Measurements from ENCODE around the gene EPN2.

The EPN2 gene

DNA sequence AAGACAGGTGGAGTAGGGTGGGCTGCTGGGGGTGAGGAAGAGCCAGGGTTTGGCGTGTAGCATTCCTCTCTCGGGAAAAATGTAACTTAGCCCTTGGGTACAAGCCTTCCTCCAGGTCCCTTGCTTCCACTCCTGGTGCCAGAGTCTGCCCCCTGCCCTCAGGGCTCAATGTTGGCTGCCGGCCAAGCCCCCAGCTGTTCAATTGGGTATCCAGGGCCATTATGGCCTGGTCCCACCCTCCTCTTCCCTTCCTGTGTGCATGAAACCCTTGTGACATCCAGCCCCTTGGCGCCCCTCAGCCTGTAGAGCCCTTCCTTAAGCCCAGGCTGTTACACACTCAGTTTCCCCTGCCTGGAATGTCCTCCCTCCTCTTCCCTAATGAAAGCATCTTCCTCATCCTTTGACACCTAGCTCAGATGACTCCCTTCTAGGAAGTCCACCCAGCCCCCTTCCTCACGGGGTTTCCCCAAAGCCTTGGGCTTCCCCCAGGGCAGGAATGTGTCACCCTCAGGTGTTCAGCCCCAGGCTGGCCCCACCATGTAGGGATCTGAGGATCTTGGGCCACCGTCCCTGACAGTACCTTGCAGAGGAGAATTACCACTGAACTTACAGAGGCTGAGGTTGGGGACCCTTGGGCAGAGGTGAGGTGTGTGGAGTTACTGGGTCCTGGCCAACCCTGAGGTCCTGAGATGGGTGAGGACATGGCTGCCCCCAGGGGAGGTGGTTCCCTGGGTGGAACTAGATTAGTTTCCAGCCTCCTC is 95.4 kb downstream of the EPN2 start:
- no peak for DNase-seq

DNA sequence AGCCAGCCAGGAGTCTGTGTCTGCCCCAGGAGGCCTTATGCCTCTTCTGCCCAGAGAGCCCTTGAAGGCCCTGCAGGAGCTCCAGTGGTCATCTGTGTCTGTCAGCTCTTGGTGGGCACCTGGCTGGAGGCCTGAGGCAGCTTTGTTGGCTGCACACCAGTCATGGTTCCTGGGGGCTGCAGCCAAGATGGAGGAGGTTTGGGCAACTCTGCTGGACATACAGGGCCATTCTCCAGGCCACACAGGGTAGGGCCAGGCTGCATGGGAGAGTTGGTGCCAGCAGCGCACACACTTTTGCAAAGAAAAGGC is 95.9 kb downstream of the EPN2 start:
- no peak for DNase-seq

DNA sequence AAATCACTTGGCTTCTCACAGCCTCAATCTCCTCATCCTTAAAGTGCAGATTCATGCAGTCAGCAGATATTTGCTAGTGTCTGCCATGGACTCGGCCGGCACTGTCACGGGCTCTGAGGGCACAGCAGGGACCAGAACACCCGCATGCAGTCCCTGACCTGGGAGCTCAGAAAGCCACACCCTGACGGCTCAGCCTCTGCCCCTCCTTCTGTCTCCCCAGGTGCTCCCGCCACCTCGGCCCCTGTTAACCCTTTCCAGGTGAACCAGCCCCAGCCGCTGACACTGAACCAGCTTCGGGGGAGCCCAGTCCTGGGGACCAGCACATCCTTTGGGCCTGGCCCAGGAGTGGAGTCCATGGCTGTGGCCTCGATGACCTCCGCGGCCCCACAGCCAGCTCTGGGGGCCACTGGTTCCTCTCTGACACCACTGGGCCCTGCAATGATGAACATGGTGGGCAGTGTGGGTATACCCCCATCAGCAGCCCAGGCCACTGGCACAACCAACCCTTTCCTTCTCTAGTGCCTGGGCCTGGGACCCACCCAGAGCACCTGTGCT is 96.6 kb downstream of the EPN2 start:
- no peak for DNase-seq

DNA sequence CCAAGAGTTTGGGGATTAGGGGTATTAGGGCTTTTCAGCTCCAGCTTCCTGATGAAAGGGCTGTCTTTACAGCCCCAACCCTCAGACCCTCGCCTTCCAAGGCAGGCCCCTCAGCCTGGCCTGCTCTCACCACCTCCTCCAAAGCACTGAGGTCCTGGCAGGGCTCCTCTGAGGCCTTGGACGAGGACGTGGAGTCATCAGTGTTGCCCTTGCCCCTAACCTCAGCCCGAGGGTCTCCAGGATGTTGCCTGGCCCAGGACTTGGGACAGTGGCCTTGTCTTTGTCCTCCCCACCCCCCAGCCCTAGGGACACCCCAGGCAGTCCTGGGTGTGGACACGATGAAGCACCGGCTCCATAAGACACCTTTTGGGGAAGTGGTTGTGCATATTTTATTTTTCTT is 97.2 kb downstream of the EPN2 start:
- DNase-seq, result no peak

DNA sequence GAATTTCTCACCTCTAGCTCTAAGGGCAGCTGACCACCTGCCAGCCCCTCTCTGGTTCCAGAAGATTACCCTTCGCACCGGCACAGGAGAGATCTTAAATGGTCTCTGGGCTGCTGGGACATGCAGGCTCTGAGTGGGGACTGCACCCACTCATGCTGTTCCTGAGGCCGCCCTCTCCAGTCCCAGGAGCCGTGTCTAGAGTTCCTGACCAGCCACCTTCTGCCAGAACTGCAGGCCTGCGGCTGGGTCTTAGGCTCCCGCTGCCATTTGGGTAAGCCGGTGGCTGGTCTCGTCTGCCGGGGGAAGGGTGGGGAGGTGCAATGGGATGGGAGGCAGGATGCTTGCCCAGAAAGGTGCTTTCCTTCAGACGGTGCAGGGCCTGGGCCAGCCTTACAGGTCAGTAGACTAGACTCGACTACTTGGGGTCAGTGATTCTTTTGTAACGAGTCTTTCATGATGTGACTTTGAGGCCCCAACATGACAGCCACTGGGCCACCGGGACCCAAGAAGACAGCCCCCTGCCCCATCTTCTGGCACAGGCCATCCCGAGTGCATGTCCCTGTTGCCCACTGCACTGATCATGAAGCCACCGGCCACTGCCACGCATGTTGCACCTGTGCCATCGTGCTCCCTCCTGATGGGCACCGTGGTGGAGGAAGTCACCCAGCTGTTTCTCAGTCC is 98.9 kb downstream of the EPN2 start:
- DNase-seq, result no peak

DNA sequence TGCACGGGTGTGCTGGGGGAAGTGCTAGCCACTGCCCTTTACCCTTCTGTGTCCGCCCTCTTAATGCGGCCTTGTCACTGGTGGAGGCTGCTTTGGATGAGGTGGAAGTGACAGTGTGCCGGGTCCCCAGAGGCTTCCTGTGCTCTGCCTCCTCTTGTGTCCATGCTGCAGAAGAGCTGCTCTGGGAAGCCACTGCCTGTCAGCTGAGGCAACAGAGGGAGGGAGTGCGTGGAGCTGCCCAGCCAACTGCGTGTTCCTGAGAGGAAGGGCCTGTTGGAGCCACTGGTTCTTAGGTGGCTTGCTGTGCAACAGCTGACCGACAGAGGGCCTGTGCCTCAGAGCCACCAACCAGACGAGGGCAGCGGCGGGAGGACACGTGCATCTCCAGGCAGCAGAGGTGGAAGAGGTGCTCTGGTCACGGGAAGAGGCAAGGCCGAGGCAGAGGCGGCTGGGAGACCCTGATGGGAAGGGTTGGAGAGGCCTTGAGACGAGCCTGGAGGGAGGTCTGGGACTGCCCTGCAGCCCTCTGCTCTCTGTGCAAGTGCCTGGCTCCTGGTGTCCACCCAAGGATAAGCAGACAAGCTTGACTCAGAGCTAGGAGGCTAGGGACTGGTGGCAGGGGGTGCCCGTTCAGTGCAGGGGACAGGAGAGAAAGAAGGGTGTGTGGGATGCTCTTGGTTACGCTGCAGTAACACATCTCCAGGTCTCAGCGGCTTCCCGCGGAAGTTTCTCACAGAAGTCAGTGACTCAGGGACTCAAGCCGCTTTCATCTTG is 100.0 kb downstream of the EPN2 start:
- no peak for DNase-seq

DNA sequence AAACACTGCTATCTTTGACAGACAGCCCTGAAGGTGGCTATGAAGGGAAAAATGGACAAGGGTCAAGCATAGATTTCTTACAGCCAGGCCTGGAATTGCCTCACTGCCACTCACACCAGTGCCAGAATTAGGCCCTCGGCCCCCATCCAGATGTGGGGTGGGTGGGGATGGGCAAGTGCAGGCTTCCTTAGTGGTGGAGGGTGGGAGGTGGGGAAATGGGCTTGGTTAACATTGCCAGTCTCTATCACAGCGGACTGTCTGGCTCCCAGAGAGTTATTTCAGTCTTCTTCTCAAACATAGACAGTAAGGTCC is 100.5 kb downstream of the EPN2 start:
- no peak for DNase-seq

DNA sequence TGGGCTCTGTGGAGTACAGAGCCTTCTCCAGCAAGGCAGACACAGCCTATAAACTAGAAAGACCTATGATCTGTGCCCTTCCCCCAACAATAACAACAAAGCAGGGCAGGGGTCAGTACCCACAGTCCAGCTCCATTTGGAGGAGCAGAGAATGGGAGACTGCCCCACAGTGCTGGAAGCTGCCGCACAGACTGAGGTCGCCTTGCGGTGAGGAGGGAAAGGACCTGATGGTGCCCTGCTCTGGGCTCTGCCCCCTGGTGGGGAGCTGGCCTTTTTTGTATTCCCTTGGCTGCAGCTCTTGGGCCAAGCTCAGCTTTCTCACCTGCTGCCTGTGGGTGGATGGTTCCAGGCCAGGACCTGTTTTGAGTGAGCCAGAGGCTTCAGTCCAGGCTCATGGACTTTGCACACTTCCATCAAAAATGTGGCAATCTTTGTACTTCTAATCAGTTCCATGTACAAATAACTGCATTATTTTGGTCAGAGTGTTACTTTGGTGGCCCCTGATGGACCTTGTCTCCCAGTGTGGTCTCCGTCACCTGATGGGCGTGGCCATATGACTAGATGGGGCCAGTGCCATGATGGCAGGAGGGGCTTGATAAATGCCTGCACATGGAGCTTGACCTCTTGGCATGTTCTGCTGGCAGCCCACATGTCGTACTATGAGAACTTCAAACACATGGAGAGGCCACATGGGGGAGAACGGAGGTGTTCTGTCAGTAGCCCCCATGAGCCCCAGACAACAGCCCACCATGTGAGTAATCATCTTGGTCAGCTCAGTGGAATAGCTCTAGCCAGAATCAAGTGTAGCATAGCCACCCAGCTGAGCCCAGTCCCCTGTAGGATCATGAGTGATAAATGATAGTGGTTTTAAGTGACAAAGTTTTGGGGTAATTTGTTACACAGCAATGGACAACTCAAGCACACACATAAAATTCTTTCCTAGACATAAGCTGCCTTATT is 101.1 kb downstream of the EPN2 start:
- DNase-seq, result peak; percentile 59 to 65

DNA sequence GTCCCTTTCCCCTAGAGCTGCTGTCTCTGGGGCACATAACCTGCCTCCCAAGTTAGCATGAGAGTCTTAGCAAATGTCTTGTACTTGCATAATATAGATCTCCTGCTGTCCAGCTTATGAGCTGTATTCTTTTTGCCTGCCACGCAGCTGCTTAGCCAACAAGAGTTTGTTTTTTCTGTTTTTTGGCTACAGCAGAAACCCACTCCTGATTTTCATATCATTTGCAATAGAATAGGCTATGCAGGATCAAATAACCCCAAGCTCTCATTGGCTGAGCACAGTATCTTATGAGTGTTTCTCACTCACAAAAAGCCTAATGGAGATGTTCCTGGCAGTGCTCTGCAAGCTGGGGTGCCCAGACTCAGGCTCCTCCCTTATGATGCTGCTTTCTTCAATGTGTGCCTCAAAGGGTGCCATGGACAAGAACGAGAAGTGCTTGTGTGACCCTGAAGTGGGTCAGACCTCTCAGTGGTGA is 102.2 kb downstream of the EPN2 start:
- DNase-seq, result no peak

DNA sequence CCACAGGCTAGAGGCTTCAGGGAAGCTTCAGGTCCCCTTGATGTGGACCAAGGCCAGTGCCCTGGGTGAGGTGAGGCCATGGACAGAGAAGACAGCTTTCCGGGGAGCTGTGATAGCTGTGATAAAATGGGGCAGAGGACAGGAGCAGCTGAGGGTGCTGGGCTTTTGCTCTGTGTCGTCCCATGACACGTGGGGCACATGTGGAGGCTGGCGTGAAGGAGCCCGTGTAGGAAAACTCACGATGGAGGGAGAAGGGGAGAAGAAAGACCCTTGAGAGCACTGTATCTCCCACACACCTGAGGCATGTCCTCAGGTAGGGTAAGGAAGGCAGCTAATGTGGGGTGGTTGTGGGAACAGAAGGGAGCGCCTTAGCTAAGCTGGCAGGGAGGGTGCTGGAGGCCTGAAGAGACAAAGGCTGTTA is 104.1 kb downstream of the EPN2 start:
- DNase-seq, result no peak

DNA sequence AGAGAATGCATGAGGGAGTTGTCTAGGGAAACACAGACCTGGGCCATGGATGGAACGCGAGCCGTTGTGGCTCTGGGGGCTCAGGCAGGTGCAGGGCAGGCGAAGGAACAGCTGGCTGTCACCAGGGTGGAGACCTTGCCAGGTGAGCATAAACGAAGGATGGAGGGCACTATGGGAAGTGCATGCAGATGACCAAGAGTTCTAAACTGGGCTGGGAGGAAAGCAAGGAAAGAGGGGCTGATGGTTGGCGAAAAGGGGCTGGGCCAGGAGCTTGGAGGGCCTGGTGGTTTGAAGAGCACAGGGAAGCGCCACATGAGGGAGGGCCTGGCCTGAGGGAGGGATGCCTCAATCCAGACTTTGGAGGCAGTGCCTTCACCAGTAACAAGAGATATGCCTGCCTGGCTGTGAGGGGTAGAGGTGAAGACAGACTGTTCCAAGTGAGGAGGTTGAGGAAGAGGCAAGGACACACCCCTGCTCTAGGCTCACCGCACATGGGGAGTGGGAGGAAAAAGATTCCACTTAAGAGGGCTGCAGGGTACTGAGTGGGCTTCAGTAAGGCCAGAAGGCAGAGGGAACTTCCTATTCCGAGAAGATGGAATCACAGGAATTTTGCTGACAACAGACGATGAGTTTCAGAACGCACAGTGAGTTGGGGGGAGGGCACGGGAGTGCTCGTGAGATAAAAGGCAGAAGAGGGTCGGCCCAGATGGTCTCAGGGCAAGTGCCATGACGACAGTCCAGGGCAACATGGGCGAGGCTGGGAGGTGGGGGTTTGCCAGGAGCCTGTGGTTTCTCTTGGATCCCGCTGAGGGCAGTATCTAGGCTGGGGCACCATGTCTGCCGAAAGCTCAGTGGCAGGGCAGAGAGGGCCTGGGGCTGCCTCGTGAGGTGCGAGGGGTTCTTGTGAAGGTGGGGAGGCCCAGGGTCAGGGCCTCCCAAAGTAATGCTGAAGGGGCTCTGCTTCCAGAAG is 104.8 kb downstream of the EPN2 start:
- DNase-seq, result no peak

DNA sequence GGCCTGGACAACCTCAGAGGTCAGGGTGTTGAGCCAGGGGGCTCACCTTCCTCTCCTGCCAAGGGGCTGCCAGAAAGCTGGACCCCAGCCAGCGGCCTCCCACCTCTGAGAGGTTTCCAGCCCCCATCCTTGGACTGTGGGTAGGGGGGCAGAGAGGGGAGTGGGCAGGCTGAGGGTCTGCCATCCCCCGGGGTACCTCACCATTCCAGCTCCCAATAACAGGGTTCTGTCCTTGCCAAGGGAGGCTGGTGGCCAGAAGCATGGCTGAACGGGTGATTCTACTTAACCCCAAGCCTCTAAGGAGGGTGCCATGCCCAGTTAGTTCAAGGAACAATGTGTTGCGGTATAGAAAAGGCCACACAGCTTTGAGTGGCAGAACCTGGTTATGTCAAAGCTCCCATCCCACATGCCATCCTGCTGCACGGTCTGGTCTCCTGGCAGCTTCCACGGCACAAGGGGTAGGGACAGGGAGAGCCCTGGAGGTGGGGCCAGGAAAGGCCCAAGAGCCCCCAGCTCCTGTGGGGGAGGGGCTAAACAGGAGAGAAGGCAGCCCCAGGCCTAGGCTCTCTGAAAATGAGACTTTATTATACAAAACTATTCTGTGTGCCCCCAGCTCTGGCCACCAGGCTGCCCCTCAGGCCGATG is 105.6 kb downstream of the EPN2 start:
- DNase-seq, result no peak

DNA sequence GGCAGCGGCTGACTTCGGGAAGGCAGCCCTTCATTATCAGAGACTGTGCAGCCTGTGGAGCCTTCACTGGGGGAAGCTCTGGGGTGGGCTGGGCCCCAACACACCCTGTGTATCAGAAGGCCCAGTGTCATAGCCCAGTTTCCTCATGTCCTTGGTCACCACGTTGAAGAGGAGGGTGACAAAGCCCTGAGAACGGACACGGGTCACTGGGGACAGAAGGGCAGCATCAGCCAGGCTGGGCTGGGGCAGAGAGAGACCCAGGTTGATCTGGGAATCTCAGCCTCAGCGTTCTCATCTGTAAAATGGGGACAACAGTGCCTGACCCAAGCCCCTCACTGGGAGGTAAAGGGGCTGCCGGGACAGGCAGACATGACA is 106.1 kb downstream of the EPN2 start:
- no peak for DNase-seq

DNA sequence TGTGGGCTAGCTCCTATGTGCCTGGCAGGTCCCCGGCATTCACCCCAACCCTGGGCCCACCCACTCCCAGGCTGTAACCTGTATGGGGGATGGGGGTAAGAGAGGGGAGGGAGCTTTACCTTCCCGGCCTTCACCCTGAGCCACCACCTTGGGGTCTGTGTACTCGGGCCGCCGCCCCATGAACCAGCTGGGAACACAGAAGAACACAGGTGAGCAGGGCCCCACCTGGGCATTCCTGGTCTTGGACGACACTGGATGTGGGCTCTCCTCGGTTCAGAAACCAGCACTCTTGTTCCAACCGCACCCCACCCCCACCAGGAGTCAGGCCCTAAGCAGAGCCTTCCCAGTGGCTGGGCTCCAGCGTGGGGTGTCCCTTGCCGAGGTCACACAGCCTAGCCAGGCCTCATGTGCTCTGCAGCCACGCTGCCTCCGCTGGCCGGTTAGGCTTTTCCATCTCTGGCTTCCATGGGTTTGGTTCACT is 106.5 kb downstream of the EPN2 start:
- DNase-seq, result no peak

DNA sequence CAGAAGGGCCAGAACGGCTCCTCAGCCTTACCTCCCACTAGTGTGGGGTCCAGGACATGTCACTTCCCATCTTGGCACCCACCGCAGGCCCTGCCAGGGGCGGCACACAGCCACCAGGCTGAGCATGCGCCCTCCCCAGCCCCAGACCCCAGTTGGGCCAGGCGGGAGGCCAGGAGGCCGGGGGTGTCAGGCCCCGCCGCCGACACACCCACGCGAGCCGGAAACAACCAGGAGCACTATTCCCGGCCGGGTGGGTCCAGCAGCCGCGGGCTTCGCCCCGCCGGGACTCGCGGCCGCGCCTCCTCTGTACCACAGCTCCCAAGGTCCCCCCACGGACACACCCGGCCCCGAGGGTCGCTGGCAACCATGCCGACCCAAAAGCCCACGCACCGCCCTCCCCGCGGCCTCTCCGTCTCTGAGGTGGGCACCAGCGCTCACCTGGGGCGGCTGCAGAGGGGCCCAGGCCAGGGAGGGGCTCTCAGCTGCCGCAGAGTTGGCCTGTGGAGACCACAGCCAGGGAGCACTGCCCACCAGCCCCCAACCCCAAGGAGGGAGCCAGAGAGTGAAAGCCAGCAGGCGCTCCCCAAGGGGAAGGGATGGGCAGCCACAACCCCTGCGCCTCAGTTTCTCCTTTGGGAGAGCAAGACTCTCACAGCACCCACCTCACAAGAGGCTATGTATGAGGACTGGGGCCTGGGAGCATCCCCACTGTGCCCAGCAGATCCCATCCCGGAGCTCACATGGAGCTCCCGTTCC is 107.3 kb downstream of the EPN2 start:
- DNase-seq, result no peak

DNA sequence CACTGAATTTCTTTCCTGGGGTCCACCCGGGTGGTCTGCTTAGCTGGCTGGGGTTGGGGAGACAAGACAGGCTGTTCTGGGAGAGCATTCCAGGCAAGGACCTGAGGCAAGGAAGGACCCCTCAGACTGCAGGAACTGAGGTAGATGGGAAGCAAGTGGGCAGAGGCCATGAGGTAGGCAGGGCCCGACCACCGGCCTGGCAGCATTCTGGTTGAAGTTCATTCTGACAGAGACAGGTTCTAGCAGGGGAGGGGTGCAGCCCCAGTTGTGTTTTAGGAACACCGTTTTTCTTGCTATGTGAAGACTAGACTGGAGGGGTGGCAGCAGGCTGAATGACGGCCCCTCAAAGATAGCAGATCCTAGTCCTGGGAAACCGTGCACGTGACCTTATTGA is 107.9 kb downstream of the EPN2 start:
- no peak for DNase-seq

DNA sequence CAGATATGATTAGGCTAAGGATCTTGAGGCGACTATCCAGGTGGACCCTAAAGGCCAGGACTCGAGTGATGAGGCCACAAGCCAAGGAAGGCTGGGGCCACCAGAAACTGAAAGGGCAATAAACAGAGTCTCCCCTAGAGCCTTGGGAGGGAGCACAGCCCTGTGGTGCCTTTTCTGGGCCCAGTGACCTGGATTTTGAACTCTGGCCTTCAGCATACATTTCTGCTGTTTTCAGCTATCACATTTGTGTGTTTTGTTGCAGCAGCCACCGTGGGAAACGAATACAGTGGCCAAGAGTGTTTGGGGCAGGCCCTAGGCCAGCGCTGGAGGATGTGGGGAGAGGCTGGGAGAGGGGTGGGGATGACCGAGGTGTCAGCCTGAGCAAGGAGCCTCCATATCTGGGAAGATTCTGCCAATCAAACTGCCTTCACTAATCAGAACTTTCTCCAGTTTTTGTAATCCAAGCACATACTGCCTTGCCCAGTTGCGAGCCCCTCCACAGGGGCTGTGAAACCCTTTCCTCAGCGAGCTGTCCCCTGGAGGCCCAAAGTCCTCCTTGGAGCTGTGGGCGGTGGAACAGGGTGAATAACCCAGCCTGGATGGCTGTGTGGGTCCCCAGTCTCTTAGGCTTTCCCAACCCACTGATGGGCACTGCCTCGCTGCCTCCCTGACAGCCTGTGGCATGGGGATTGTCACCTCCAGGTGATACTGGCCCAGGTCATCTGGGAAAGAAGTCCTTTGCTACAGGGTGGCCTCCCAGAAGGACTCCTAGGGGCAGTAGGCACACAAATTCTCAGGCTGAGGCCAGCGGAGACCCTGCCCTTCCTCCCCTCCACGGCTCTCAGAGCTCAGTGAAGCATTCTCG is 108.6 kb downstream of the EPN2 start:
- no peak for DNase-seq

DNA sequence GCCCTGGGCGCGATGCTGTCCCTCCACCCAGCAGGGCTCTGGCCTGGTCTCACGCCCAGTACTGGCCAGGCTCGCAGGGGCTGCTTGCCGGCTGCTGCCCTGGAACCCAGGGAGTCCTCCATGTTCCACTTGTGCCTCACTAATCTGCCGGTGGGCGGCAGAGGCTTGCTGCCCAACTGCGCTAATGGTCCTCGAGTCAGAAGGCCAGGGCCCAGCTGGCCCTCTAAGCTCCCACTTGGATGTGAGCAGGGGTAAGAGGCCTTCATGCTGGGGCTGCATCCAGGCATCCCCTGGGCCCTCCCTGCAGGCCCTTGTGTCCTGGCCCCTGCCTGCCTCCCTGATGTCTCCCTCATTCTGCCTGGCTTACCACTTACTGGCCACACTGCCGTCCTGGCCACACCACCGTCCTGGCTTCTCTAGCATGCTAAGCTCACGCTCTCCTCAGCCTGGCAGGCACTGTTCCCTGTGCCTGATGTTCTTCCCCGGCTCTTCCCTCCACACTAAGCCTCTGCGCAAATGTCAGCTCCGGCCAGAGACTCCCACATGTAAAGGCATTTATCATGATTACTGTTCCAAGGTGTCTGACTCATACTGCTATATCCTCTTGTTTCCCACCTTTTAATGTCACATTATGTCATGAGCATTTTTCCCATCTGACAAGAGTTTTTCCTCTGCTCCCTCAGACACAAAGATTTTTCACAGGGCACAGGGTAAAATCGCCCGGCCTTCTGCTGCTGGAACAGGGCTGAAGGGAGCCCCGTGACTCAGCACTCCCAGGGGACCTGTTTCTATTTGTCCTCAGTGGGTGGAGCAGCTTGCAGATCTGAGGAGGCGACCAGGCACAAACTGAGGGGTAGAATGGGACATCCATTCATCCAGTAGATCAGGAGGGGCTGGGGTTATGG is 109.4 kb downstream of the EPN2 start:
- DNase-seq, result no peak
